H1 (cell line): ENCODE results near the gene CPED1.
"Not testable (repeated sequence)": the region's sequence is repeated elsewhere in the genome, so short reads cannot be mapped to it uniquely, and the experiment has no call there.

Source experiments
- CTCF ChIP-seq, 3 experiments: IDR thresholded peaks; 1 replicate in 2 of 3; 2 replicates in 1 of 3; pipeline versions ENCODE4 v1.5.1 to v1.6.1; 2011; ENCODE audit warnings: low read length in 3 of 3, mild to moderate bottlenecking in 3 of 3, inconsistent platforms in 2 of 3, low read depth in 1 of 3, moderate library complexity in 1 of 3; ENCODE audit not compliant: insufficient read depth in 1 of 3; ENCODE audit errors: control extremely low read depth in 1 of 3
- FOSL1 ChIP-seq: IDR thresholded peaks from 2 replicates; pipeline ENCODE4 v1.6.1; 2011; ENCODE audit warnings: mild to moderate bottlenecking, low read depth, low read length, moderate library complexity; ENCODE audit not compliant: insufficient read depth
- RXRA ChIP-seq: IDR thresholded peaks from 2 replicates; pipeline ENCODE4 v1.6.1; 2011; ENCODE audit warnings: low read depth, mild to moderate bottlenecking, low read length, moderate library complexity; ENCODE audit not compliant: insufficient read depth
- USF2 ChIP-seq: IDR thresholded peaks from 2 replicates; pipeline ENCODE4 v1.6.1; 2011; ENCODE audit warnings: low read length, improper control_type of control experiment

- TF ChIP-seq FOSL1; USF2; CTCF (IDR thresholded peaks at IDR 0.05; ENCODE audit: control extremely low read depth in 1 of 3, insufficient read depth in 1 of 3, low read depth in 1 of 3, low read length in 3 of 3); RXRA: not testable (repeated sequence)
Observed at GRCh38 chr7:121251367-121251766, 262.9 kb downstream of the CPED1 start.
